GM18951 (cell line): Measurements from ENCODE around the gene RHEB.

Experiments used
- POLR2A ChIP-seq: IDR thresholded peaks from 4 replicates; pipeline ENCODE4 v1.6.1; 2011; ENCODE audit warnings: mild to moderate bottlenecking; ENCODE audit not compliant: insufficient read length, insufficient read depth; ENCODE audit errors: extremely low read depth
- in situ Hi-C: fragments of 300-500 bp; cut with MboI; formaldehyde crosslinking; loops from one replicate; pipeline ENCODE4 v1.12.0; 2022; ENCODE audit warnings: low sequenced_read_pairs, mixed read lengths, inconsistent platforms; ENCODE audit not compliant: unreplicated experiment

The RHEB gene

DNA sequence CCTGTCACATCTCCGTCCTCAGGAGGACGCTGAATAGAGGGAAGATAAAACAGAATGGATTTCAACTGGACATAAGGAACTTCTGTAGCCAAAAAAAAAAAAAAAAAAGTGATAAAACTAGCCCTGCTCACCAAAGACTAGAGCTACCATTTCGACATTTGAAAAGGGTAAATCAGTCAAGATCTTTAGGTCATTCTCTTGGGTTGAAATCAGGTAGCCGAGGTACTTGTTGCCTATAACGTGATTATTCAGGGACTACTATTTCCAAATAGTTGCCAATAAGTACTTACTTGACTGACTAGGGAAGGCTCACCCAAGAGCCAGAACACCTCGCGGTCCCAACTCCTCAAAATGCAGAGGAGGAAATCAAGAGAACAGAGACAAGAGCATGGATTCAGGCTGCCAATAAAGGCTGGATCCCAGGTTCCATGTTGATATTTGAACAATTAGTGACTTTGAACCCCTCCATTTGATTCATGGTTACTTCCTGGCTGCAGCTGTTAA is 2.0 kb downstream of the RHEB start:
- TF ChIP-seq POLR2A: no peak

GRCh38 chr7:151515276-151515565 is 4.5 kb downstream of the RHEB start:
- in situ Hi-C loops: no loop called here
- TF ChIP-seq POLR2A: no peak

More for the DNA sequence above, 2.0 kb downstream of the RHEB start:
- in situ Hi-C loops: no loop called here

DNA sequence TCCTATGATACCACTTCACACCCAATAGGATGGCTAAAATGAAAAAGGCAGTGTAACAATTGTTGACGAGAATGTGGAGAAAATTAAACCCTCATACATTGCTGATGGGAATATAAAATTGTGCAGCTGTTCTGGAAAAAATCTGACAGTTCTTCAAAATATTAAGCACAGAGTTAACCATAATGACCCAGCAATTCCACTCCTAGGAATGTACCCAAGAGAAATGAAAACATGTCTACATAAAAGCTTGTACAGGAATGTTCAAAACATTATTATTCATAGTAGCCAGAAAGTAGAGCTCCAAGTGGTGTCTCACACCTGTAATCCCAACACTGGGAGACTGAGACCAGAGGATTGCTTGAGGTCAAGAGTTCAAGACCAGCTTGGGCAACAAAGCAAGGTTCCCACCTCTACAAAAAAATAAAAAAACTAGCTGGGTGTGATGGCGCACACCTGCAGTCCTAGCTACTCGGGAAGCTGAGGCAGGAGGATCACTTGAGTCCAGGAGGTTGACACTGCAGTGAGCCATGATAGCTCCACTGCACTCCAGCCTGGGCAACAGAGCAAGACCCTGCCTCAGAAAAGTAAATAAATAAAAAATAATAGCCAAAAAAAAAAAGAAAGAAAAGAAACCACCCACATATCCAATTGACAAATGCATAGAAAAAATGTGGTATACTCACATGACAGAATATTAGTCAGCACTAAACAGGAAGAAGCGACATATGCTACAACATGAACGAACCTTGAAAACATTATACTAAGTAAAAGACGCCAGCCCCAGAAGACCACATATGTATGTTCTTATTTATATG is 5.0 kb downstream of the RHEB start:
- in situ Hi-C loops: no loop called here
- TF ChIP-seq POLR2A: no peak

DNA sequence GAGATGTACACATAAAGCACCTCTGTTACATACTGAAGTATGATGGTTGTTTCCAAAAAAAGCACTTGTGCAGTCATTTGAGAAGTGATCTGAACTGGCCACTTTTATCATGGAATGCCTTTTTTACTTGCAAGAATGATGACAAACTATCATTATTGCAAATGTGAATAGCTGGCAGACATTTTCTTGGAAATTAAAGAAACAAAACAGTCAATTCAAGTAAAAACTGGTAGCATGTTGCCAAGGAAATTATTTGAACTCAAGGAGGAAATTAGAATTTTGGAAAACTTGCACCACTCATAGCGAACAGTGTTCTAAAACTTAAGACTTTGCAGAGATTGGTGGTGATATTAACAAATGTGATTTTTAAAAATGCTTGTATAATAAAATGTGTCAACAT is 6.6 kb downstream of the RHEB start:
- in situ Hi-C loops: no loop called here
- TF ChIP-seq POLR2A: no peak

GRCh38 chr7:151512353-151512752 is 7.3 kb downstream of the RHEB start:
- in situ Hi-C loops: no loop called here
- no peak for TF ChIP-seq POLR2A

- in situ Hi-C loops: no loop called here
Observed at GRCh38 chr7:151511946-151512345, 7.7 kb downstream of the RHEB start.

GRCh38 chr7:151511270-151511669 is 8.4 kb downstream of the RHEB start:
- in situ Hi-C loops: no loop called here
- no peak for TF ChIP-seq POLR2A

More at GRCh38 chr7:151511946-151512345, 7.7 kb downstream of the RHEB start:
- TF ChIP-seq POLR2A: no peak

DNA sequence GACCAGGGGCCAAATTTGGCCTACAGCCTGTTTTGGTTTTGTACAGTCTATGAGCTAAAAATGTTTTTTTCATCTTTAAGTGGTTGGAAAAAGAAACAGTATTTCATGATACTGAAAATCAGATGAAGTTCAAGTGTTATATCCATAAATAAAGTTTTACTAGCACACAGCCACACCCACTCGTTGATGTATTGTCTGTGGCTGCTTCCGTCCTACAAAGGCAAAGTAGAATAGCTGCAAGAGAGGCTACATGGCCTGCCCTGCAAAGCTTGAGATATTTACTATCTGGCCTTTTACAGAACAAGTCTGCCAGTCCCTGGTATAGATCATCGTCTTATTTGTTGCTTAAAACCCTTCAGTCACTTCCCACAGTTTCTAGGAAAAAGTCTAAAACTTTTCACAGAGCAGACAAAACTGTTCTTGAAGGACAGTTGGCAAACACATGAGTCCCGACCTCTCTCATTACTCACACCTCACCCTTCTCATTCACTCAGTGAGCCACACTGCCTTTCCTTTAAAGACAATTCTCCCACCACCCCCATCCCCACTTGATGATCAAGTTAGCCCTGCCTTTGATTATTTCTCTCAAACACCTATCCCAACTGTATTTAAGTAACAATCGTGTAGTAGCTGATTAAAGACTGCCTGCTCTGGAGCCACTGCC is 9.9 kb downstream of the RHEB start:
- no peak for TF ChIP-seq POLR2A
- in situ Hi-C loops: no loop called here

DNA sequence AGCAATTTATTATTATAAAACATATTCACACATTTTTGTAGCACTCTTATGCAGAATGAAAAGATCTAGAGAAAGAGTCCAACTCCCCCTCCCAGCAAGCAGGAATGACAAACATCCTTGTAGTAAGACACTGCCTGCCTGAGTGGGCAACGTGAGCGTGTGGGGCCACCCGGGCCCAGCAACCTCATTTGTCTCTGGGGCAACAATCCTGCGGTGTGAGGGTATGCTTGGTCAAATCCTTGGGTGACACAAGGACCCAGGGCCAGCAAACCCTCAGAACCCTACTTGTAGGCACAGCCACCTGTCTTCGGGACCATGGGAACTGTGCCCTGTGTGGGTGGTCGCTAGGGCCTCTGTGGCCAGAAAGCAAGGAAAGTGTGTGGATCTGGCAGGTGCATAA is 10.7 kb downstream of the RHEB start:
- in situ Hi-C loops: no loop called here
- TF ChIP-seq POLR2A: no peak

- in situ Hi-C loops: no loop called here
- no peak for TF ChIP-seq POLR2A
Observed at GRCh38 chr7:151507806-151508205, 11.9 kb downstream of the RHEB start.

DNA sequence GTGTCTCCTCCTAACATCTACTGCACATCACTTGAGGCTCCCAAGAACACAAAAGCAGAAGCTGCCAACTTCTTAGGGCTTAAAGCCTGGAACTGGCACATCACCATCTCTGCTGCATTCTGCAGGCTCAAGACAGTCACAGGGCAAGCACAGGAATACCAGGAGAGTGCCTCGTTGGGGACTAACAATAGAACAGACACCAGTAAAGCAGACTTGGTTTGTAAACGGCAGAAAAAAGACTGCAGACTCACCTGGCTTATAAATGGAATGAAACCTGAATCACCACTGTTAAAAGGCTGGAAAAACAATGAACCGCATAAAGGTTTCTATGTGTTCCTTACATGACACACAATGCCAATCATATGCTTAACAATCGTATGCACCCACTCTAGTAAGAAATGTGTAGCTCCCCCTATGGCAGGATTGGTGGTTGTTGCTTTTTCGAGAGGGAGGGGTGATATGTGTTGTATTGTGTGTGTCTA is 12.8 kb downstream of the RHEB start:
- no peak for TF ChIP-seq POLR2A
- in situ Hi-C loops: no loop called here

- in situ Hi-C loops: no loop called here
- no peak for TF ChIP-seq POLR2A
Observed at GRCh38 chr7:151505836-151506468, 13.7 kb downstream of the RHEB start.

GRCh38 chr7:151505433-151505832 is 14.3 kb downstream of the RHEB start:
- TF ChIP-seq POLR2A: no peak
- in situ Hi-C loops: no loop called here
